KMS-11 (cell line): ENCODE measurements around the gene ADAM19.

Experiments
- H2AFZ ChIP-seq: fragments of 200-600 bp; sonication (generic); 2 replicates; pipeline ENCODE4 v1.6.1; 2016; ENCODE audit warnings: antibody characterized with exemption, mixed run types, low read depth
- H3K27ac ChIP-seq: fragments of 200-600 bp; sonication (generic); 2 replicates; pipeline ENCODE4 v1.6.1; 2016; ENCODE audit warnings: mild to moderate bottlenecking, mixed run types
- H3K27me3 ChIP-seq: fragments of 200-600 bp; sonication (generic); 2 replicates; pipeline ENCODE4 v1.6.1; 2017; ENCODE audit warnings: mild to moderate bottlenecking, low read depth, mixed run types, moderate library complexity; ENCODE audit not compliant: insufficient read depth
- H3K36me3 ChIP-seq: fragments of 200-600 bp; sonication (generic); 2 replicates; pipeline ENCODE4 v1.6.1; 2017; ENCODE audit warnings: mild to moderate bottlenecking, mixed run types; ENCODE audit not compliant: insufficient read depth
- H3K4me1 ChIP-seq: fragments of 200-600 bp; sonication (generic); 2 replicates; pipeline ENCODE4 v1.6.1; 2016; ENCODE audit warnings: mild to moderate bottlenecking, low read depth, mixed run types; ENCODE audit not compliant: poor library complexity, severe bottlenecking
- H3K4me2 ChIP-seq: fragments of 200-600 bp; sonication (generic); 2 replicates; pipeline ENCODE4 v1.7.0; 2016; ENCODE audit warnings: mild to moderate bottlenecking, mixed run types
- H3K4me3 ChIP-seq: fragments of 200-600 bp; sonication (generic); IDR thresholded peaks from 2 replicates; pipeline ENCODE4 v1.6.1; 2017; ENCODE audit warnings: low read depth, low read length, mixed read lengths; ENCODE audit not compliant: insufficient read depth
- H3K79me2 ChIP-seq: fragments of 200-600 bp; sonication (generic); 2 replicates; pipeline ENCODE4 v1.6.1; 2016; ENCODE audit warnings: low read depth, mixed run types; ENCODE audit not compliant: insufficient read depth
- H3K9ac ChIP-seq: fragments of 200-600 bp; sonication (generic); 2 replicates; pipeline ENCODE4 v1.6.1; 2016; ENCODE audit warnings: mild to moderate bottlenecking, mixed run types
- H4K20me1 ChIP-seq: fragments of 200-600 bp; sonication (generic); 2 replicates; pipeline ENCODE4 v1.6.1; 2016; ENCODE audit warnings: mild to moderate bottlenecking, mixed run types; ENCODE audit not compliant: insufficient read depth
- TF ChIP-seq, protein P1 (sequence below): fragments of 200-600 bp; sonication (generic); conservative IDR thresholded peaks from 2 replicates; pipeline ENCODE4 v1.6.1; 2017; ENCODE audit warnings: low read depth, mild to moderate bottlenecking, antibody characterized with exemption, low read length, moderate library complexity, mixed read lengths

Gene ADAM19

DNA sequence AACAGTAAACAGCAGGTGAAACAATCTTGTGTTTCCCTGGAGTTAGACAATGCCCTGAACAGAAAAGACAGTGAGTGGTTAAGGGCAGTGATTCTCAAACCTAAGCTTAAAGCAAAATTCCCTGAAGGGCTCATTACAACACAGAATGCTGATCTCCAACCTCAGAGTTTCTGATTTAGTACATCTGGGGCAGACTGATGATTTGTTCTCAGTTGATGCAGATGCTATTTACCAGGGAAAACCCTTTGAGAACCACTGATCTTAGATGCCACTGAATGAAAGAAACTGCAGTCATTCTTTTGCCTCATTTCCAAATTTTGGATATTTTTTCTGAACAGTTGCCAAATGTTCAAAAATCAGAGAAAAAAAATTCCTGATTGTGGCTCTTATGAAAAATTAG, 18.7 kb upstream of the ADAM19 start:
- Histone ChIP-seq H3K4me3 (no peak overlapping the region), H3K4me1 (peaks cover 73% of the 10 kb centered on the region), H3K9ac (no peak overlapping the region), H3K27ac (peak overlapping the region; percentile 52), H3K4me2 (peak overlapping the region; percentile 86), H4K20me1 (no peaks in the 10 kb centered on the region), H3K27me3 (no peaks in the 10 kb centered on the region), H3K36me3 (no peaks in the 10 kb centered on the region), H3K79me2 (no peaks in the 10 kb centered on the region), H2AFZ (no peak overlapping the region; the same call in 1 of the 2 replicates)
- TF ChIP-seq, protein P1, sequence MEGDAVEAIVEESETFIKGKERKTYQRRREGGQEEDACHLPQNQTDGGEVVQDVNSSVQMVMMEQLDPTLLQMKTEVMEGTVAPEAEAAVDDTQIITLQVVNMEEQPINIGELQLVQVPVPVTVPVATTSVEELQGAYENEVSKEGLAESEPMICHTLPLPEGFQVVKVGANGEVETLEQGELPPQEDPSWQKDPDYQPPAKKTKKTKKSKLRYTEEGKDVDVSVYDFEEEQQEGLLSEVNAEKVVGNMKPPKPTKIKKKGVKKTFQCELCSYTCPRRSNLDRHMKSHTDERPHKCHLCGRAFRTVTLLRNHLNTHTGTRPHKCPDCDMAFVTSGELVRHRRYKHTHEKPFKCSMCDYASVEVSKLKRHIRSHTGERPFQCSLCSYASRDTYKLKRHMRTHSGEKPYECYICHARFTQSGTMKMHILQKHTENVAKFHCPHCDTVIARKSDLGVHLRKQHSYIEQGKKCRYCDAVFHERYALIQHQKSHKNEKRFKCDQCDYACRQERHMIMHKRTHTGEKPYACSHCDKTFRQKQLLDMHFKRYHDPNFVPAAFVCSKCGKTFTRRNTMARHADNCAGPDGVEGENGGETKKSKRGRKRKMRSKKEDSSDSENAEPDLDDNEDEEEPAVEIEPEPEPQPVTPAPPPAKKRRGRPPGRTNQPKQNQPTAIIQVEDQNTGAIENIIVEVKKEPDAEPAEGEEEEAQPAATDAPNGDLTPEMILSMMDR, result no peak

DNA sequence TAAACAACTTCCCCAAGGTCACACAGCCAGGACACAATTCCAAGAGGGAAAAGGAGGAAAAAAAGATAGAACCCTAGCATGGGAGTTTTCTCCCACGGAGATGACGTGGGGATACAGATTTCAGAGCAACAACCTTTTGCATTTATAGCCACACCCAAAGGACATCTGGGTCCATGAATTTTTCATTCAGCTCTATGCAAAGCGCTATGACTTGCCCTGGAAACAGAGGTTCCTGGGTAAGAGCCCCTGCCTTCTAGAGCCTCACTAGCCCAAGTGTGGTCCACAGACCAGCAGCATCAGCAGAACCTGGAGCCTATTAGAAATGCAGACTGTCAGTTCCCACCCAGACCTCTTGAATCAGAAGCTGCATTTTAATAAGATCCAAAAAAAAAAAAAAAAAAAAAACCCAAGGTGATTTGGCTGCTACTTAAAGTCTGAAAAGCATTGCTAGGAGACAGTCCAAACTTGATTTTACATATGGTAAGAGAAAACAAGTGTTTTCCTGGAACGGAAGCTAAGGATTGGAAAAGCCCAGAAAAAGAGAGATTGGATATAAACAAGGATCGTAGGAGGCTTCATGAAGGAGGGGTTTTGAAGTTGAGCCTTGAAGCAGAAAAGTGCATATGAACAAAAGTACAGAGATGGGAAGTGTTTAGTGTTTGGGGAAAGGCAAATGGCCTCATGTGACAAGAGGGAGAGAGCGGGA, 17.6 kb upstream of the ADAM19 start:
- Histone ChIP-seq H3K79me2 (no peaks in the 10 kb centered on the region), H3K4me3 (no peak overlapping the region), H3K36me3 (no peaks in the 10 kb centered on the region), H3K4me1 (peaks cover 63% of the 10 kb centered on the region), H3K9ac (no peak overlapping the region), H3K4me2 (peak overlapping the region; percentile 86), H3K27ac (peak overlapping the region; percentile 52; the same call in 1 of the 2 replicates), H4K20me1 (no peaks in the 10 kb centered on the region), H3K27me3 (no peaks in the 10 kb centered on the region), H2AFZ (no peak overlapping the region; the same call in 1 of the 2 replicates)
- TF ChIP-seq, protein P1, result no peak

DNA sequence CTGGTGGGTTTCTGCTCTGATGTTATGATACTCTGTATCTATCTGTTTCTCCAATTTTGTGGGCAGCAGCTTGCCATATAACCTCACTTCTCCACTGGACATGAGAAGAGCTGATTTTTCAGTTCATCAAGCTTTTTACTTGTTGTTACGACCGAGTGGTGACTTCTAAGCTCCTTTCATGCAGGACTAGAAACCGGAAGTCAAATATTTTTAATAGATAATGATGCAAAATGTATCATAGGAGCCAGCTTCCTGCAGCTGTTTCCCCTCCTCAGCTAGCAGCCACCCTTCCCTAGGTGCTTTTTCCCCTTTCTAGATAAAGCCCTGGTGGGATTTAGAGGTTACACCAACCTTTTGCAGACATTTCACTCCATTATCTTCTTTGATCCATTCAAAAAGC, 17.0 kb upstream of the ADAM19 start:
- H3K36me3 ChIP-seq, result no peaks in the 10 kb centered on the region
- no peaks in the 10 kb centered on the region for H4K20me1 ChIP-seq
- H3K27ac ChIP-seq, result no peak overlapping the region
- H3K9ac ChIP-seq, result no peak overlapping the region
- H3K79me2 ChIP-seq, result no peaks in the 10 kb centered on the region
- no peak overlapping the region for H3K4me2 ChIP-seq
- no peak overlapping the region for H3K4me3 ChIP-seq
- H3K4me1 ChIP-seq, result peaks cover 57% of the 10 kb centered on the region
- no peak overlapping the region; the same call in 1 of the 2 replicates for H2AFZ ChIP-seq
- no peaks in the 10 kb centered on the region for H3K27me3 ChIP-seq
- TF ChIP-seq, protein P1, result no peak

DNA sequence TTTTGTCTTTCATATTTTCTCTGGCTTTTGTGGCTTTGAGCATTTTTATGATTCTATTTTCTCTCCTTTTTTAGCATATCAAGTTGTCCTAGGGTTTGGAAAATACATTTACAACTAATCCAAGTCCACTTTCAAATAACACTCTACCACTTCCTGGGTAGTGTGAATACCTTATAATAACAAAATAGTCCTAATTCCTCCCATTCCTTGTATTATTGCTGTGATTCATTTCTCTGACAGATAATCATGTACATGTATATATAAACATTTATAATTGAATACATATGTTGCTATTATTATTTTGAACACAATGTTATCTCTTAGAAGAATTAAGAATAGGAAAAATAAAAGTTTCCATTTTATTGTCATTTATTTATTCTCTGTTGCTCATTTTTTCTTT, 14.9 kb upstream of the ADAM19 start:
- Histone ChIP-seq H3K4me3 (no peak overlapping the region), H3K4me2 (no peak overlapping the region), H3K79me2 (no peaks in the 10 kb centered on the region), H3K27ac (no peak overlapping the region), H3K36me3 (no peaks in the 10 kb centered on the region), H3K27me3 (no peaks in the 10 kb centered on the region), H3K9ac (no peak overlapping the region), H2AFZ (no peak overlapping the region), H3K4me1 (peaks cover 36% of the 10 kb centered on the region), H4K20me1 (no peaks in the 10 kb centered on the region)
- TF ChIP-seq, protein P1, result no peak
